Endothelial cell (in vitro differentiated cells): ENCODE results near the gene CUBN. TPM values are rescaled to one million over a fixed set of nuclear protein-coding genes. Genes with fewer than 3 reads are reported as not detected.

ENCODE experiments used
- DNase-seq: peaks from one replicate; pipeline ENCODE4 v3.0.0; 2021; ENCODE audit warnings: low spot score
- H3K27ac Mint-ChIP-seq: one replicate; pipeline ENCODE4 v1.8.0; 2021; ENCODE audit warnings: mixed read lengths, inconsistent platforms; ENCODE audit not compliant: unreplicated experiment
- H3K27me3 Mint-ChIP-seq: one replicate; pipeline ENCODE4 v1.8.0; 2021; ENCODE audit warnings: mild to moderate bottlenecking, moderate library complexity, mixed read lengths, inconsistent platforms; ENCODE audit not compliant: unreplicated experiment
- H3K36me3 Mint-ChIP-seq: one replicate; pipeline ENCODE4 v1.8.0; 2021; ENCODE audit warnings: mild to moderate bottlenecking, low read depth, mixed read lengths, inconsistent platforms; ENCODE audit not compliant: unreplicated experiment
- H3K4me1 Mint-ChIP-seq: one replicate; pipeline ENCODE4 v1.8.0; 2021; ENCODE audit warnings: mild to moderate bottlenecking, mixed read lengths, inconsistent platforms; ENCODE audit not compliant: unreplicated experiment
- H3K4me3 Mint-ChIP-seq: one replicate; pipeline ENCODE4 v1.8.0; 2021; ENCODE audit warnings: mild to moderate bottlenecking, mixed read lengths, inconsistent platforms; ENCODE audit not compliant: unreplicated experiment
- H3K9me3 Mint-ChIP-seq: one replicate; pipeline ENCODE4 v1.8.0; 2021; ENCODE audit warnings: mixed read lengths, inconsistent platforms; ENCODE audit not compliant: unreplicated experiment
- CTCF ChIP-seq: fragments of 200-600 bp; sonication (generic); IDR thresholded peaks from one replicate; pipeline ENCODE4 v1.5.0; 2021; ENCODE audit warnings: antibody characterized with exemption; ENCODE audit not compliant: unreplicated experiment
- total RNA-seq: library from RNA; stranded (reverse); fragmentation: NEBNext Ultra II Directional; extraction: Animal tissue kit (Norgen Biotek cat#: 25700); gene quantifications from one replicate; pipeline ENCODE4 v1.2.1, GENCODE V29; 2021; ENCODE audit not compliant: unreplicated experiment

Gene CUBN
- total RNA-seq, 1 donor from 2014 or later: 8.8 TPM

GRCh38 chr10:16995867-16996529, 133.6 kb downstream of the CUBN start:
- no peak for TF ChIP-seq CTCF
- H3K27me3 Mint-ChIP-seq: peaks cover 8% of the 10 kb centered on the region
- peaks cover 20% of the 10 kb centered on the region for H3K36me3 Mint-ChIP-seq
- H3K9me3 Mint-ChIP-seq: no peaks in the 10 kb centered on the region
- peak overlapping the region; percentile 100 for H3K27ac Mint-ChIP-seq
- peak overlapping the region; percentile 82 for H3K4me3 Mint-ChIP-seq
- peaks cover 51% of the 10 kb centered on the region for H3K4me1 Mint-ChIP-seq
- peak; percentile 41 for DNase-seq

GRCh38 chr10:16993186-16993585, 136.4 kb downstream of the CUBN start:
- Mint-ChIP-seq H3K27me3 (peaks cover 8% of the 10 kb centered on the region), H3K9me3 (no peaks in the 10 kb centered on the region), H3K36me3 (peaks cover 16% of the 10 kb centered on the region), H3K4me3 (no peak overlapping the region), H3K4me1 (peaks cover 43% of the 10 kb centered on the region), H3K27ac (peak overlapping the region; percentile 42)
- no peak for DNase-seq
- TF ChIP-seq CTCF: no peak

- H3K27me3 Mint-ChIP-seq: peaks cover 8% of the 10 kb centered on the region
- H3K4me1 Mint-ChIP-seq: peaks cover 38% of the 10 kb centered on the region
- no peak overlapping the region for H3K4me3 Mint-ChIP-seq
- H3K36me3 Mint-ChIP-seq: peaks cover 15% of the 10 kb centered on the region
- no peak for DNase-seq
- peak overlapping the region; percentile 42 for H3K27ac Mint-ChIP-seq
- H3K9me3 Mint-ChIP-seq: no peaks in the 10 kb centered on the region
- TF ChIP-seq CTCF: no peak
These were observed 136.9 kb downstream of the CUBN start for GRCh38 chr10:16992611-16993119.

- no peak for DNase-seq
- peaks cover 36% of the 10 kb centered on the region for H3K4me1 Mint-ChIP-seq
- no peak overlapping the region for H3K4me3 Mint-ChIP-seq
- H3K27me3 Mint-ChIP-seq: peaks cover 3% of the 10 kb centered on the region
- no peak overlapping the region for H3K27ac Mint-ChIP-seq
- H3K9me3 Mint-ChIP-seq: no peaks in the 10 kb centered on the region
- TF ChIP-seq CTCF: no peak
- peaks cover 7% of the 10 kb centered on the region for H3K36me3 Mint-ChIP-seq
These were observed 138.6 kb downstream of the CUBN start for GRCh38 chr10:16991011-16991410.

- Mint-ChIP-seq H3K27me3 (peaks cover 2% of the 10 kb centered on the region), H3K4me3 (no peak overlapping the region), H3K4me1 (peaks cover 34% of the 10 kb centered on the region), H3K27ac (no peak overlapping the region), H3K9me3 (no peaks in the 10 kb centered on the region), H3K36me3 (peaks cover 11% of the 10 kb centered on the region)
- no peak for DNase-seq
- no peak for TF ChIP-seq CTCF
These were observed 139.8 kb downstream of the CUBN start for GRCh38 chr10:16989826-16990293.
